ENCODE results near the gene SACS.

SACS gene

GRCh38 chr13:23289917-23290357 is 143.6 kb downstream of the SACS start:
- POLR2A ChIA-PET: no interaction called here
- DNase-seq (ENCODE audit: low read depth, low spot score): peak; percentile 19

GRCh38 chr13:23288995-23289394 is 144.5 kb downstream of the SACS start:
- no peak for DNase-seq (ENCODE audit: low read depth, low spot score)
- H3K4me3 ChIP-seq (ENCODE audit: low read depth, low read length): no peak overlapping the region
- no peak for TF ChIP-seq CTCF (IDR thresholded peaks at IDR 0.05; ENCODE audit: insufficient read depth, low read length, missing control alignments)
- ChIA-PET POLR2A (no interaction called here), CTCF (no interaction called here)

More at GRCh38 chr13:23289917-23290357, 143.6 kb downstream of the SACS start:
- H3K4me3 ChIP-seq (ENCODE audit: low read depth, low read length): no peak overlapping the region
- CTCF ChIA-PET: no interaction called here
- TF ChIP-seq CTCF (IDR thresholded peaks at IDR 0.05; ENCODE audit: insufficient read depth, low read length, missing control alignments): no peak

DNA sequence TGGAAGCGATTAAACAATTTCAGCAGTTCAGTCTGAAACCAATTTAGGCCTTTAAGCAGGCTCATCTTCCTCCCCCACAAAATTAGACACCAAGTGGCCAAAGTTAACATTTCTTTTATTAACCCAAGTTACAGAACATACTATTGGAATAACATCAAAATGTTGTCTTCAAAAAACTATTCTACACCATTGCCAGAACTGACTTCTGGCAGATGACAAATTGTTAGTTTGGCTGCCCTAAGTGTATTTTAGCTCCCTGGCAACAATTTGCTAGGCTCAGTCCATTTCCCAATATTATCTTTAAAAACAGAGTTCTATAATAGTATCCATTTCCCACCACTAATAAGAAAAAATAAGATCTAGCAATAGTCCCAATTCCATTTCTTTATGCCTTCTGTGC is 144.9 kb downstream of the SACS start:
- TF ChIP-seq CTCF (IDR thresholded peaks at IDR 0.05; ENCODE audit: insufficient read depth, low read length, missing control alignments): no peak
- H3K4me3 ChIP-seq (ENCODE audit: low read depth, low read length): no peak overlapping the region
- DNase-seq (ENCODE audit: low read depth, low spot score): no peak
- POLR2A ChIA-PET: no interaction called here
- CTCF ChIA-PET: no interaction called here

- no peak for TF ChIP-seq CTCF (IDR thresholded peaks at IDR 0.05; ENCODE audit: insufficient read depth, low read length, missing control alignments)
- CTCF ChIA-PET: no interaction called here
- no peak overlapping the region for H3K4me3 ChIP-seq (ENCODE audit: low read depth, low read length)
- POLR2A ChIA-PET: no interaction called here
- DNase-seq (ENCODE audit: low read depth, low spot score): no peak
Measured at GRCh38 chr13:23279321-23279720, 154.2 kb downstream of the SACS start.
